Pulmonary artery endothelial cell (primary cell): ENCODE results near the gene TET1. TPM values are rescaled to one million over a fixed set of nuclear protein-coding genes. Genes with fewer than 3 reads are reported as not detected.
"Not testable (repeated sequence)": the region's sequence is repeated elsewhere in the genome, so short reads cannot be mapped to it uniquely, and the experiment has no call there.

Experiments
- DNase-seq: peaks from one replicate; pipeline ENCODE4 v3.0.0-alpha.2; 2011; ENCODE audit warnings: low read depth, low spot score
- total RNA-seq: library from RNA; depleted of rRNA; stranded (reverse); fragments of >200 nt; gene quantifications from 2 replicates; pipeline ENCODE4 v1.2.3, GENCODE V29; 2014

TET1 gene
- total RNA-seq, 1 donor from 2014 or later = 0.07 TPM

DNA sequence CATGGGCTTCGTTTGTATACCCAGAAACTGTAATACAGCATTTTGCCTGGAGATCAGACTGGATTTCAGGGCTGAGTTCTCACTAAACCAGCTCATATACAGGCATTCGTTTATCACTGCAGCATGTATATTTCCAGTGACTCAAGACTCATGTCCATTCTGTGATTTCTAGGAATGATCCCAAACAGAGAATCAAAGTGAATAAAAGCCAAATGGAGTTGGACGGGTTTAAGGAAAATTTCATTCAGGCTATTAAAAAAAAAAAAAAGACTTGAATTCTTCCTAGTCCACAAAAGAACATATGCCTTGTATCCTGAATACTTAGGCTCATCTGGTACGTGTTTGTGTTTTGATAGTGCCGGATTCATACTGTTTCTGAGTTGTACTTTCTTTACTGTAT, 46.8 kb downstream of the TET1 start:
- DNase-seq = no peak

DNA sequence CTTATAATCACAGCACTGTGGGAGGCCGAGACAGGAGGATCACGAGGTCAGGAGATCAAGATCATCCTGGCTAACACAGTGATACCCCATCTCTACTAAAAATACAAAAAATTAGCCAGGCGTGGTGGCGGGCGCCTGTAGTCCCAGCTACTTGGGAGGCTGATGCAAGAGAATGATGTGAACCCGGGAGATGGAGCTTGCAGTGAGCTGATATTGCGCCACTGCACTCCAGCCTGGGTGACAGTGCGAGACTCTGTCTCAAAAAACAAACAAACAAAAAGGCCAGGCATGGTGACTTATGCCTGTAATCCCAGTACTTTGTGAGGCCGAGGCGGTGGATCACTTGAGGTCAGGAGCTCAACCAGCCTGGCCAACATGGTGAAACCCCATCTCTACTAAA, 49.9 kb downstream of the TET1 start:
- not testable (repeated sequence) for DNase-seq

DNA sequence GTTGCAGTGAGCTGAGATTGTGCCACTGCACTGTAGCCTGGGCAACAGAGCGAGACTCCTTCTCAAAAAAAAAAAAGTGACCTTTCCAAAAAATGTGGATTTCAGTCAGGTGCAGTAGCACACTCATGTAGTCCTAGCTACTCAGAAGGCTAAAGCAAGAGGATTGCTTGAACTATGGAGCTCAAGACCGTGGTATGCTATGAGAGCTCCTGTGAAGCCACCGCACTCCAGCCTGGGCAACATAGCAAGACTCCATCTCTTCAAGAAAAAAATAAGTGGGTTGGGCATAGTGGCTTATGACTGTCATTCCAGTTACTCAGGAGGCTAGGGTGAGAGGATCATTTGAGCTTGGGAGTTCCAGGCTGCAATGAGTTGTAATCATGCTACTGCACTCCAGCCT, 51.1 kb downstream of the TET1 start:
- DNase-seq = no peak

GRCh38 chr10:68613974-68614373, 53.8 kb downstream of the TET1 start:
- DNase-seq = not testable (repeated sequence)

DNA sequence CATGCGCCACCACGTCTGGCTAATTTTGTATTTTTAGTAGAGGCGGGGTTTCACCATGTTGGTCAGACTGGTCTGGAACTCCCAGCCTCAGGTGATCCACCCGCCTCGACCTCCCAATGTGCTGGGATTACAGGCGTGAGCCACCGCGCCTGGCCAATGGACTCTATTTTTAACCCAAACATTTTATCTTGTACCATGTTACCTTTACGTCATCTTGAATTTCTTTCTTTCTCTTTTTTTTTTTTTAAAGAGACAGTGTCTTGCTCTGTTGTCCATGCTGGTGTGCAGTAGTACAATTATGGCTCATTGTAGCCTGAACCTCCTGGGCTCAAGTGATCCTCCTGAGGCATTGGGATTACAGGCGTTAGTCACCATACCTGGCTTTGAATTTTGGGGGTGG, 57.6 kb downstream of the TET1 start:
- DNase-seq = not testable (repeated sequence)

GRCh38 chr10:68618234-68618633, 58.1 kb downstream of the TET1 start:
- DNase-seq = no peak

- DNase-seq = no peak
Measured at GRCh38 chr10:68619595-68619994, 59.5 kb downstream of the TET1 start.

DNA sequence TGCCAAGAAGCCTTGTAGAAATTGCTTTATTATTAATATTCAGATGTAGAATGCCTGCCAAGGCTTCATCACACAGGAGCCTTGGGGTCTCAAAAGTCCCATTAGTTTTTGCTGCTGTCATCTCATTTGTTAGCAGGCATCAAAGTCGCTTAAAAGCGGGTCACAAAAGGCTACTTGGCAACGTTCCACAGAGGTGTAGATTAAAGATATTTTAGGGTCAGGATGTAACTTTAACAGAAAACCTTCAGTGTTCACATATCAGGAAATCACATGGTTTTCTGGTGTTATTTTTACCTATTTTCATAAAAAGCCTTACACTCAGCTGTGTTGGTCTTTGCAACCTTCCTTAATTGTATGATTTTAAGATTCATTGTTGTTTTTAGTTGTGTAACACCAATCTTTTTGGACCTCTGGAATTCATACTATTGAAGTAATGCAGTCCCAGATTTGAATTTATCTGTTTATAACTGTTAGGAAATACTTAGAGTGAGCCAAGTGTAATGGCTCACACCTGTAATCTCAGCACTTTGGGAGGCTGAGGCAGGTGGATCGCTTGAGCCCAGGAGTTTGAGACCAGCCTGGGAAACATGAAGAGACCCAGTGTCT, 65.3 kb downstream of the TET1 start:
- DNase-seq = no peak

GRCh38 chr10:68628576-68629127, 68.5 kb downstream of the TET1 start:
- no peak for DNase-seq

- not testable (repeated sequence) for DNase-seq
Measured at GRCh38 chr10:68632271-68632560, 72.1 kb downstream of the TET1 start.

DNA sequence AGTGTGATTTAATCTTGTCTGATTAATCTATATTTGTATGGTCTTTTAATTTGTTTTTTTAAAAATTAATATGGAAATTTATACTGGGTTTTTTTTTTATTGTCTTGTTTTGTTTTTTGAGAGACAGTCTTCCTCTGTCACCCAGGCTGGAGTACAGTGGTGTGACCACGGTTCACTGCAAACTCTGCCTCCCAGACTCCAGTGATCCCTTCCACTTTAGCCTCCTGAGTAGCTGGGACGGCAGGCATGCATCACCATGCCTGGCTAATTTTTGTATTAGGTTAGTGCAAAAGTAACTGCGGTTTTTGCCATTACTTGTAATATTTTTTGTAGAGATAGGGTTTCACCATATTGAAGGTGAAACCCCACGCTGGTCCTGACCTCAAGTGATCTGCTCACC, 73.1 kb downstream of the TET1 start:
- no peak for DNase-seq

GRCh38 chr10:68633816-68634466, 73.8 kb downstream of the TET1 start:
- DNase-seq = no peak

DNA sequence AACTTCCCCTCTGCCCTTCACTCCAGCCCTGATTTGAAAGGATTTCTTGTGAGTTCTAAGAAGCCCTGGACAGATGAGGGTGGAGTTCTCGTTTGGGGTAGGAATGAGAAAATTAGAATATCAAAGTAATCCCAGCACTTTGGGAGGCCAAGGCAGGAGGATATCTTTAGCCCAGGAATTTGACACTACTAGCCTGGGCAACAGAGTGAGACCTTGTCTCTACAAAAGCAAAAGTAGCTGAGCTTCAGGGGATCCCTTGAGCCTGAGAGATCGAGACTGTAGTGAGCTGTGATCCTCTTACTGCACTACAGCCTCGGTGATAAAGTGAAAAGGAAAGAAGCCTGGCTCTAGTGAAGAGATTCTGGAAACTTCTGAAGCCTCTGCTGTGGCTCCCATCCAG, 76.2 kb downstream of the TET1 start:
- DNase-seq = no peak

DNA sequence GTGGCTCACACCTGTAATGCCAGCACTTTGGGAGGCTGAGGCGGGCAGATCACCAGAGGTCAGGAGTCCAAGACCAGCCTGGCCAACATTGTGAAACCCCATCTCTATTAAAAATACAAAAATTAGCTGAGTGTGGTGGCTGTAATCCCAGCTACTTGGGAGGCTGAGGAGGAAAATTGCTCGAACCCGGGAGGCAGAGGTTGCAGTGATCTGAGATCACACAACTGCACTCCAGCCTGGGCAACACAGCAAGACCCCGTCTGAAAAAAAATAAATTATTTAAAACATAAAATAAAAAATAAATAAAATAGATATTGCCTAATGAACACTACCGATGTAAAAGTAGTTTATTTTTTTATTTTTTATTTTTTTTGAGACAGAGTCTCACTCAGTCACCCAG, 83.4 kb downstream of the TET1 start:
- not testable (repeated sequence) for DNase-seq

GRCh38 chr10:68647672-68648341, 87.7 kb downstream of the TET1 start:
- no peak for DNase-seq

- no peak for DNase-seq
Measured at GRCh38 chr10:68655620-68656126, 95.5 kb downstream of the TET1 start.

DNA sequence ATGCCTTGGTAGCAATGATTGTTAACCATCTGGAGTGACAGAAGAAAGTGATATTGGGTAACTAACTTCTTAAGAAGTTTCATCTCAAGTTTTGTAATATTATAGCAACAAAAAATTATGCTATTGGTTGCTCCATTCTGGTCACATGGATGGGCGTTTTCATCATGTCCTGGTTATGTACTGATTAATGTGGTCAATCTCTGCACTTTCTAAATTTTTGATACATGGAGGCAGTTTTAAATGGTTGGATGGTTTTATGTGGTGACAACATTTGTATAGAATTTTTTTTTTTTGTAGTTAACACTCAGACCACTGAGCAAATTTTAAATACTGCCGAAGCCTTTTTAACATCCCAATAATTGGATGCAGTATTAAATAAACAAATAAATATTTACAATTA, 105.7 kb downstream of the TET1 start:
- DNase-seq = no peak

DNA sequence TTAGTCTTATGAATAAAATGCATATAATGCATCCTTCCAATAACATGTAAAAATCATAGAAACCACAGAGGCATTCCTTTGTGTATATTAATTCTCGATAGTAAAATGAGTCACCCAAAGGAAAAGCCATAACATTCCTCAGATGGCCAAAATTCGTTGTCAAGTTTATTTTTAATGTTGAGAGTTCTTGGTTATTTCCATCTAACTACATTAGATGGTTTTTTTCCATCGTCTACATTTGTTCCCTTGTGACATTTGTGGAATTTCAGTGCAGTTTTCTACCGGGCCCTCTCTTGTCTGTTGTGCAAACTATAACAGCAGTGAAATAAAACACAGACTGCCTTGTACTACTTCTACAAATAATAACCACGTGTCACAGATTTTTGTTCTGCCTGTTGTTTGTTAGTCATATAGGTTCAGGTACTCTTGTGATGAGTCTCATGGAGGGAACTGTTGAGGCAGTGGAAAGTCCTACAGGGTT, 106.2 kb downstream of the TET1 start:
- no peak for DNase-seq

DNA sequence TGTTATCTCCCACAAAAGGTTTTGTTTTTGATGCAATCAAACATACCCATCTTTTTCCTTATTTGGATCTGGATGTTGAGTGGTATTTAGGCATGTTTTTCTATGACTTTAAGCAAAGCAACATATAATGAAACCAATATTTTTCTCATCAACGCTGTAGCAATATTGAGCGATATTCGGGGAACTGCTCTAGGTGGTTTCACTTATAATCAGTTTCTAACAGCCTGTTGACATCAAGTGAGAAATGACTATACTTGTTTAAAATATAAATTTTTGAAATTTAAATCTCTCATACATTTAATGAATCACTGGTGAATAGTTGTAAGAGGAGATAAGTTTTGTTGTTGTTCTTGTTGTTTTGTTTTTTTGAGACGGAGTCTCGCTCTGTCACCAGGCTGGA, 108.1 kb downstream of the TET1 start:
- DNase-seq = no peak

- DNase-seq = no peak
Measured at GRCh38 chr10:68668972-68669371, 108.8 kb downstream of the TET1 start.

GRCh38 chr10:68684413-68684812, 124.3 kb downstream of the TET1 start:
- no peak for DNase-seq

DNA sequence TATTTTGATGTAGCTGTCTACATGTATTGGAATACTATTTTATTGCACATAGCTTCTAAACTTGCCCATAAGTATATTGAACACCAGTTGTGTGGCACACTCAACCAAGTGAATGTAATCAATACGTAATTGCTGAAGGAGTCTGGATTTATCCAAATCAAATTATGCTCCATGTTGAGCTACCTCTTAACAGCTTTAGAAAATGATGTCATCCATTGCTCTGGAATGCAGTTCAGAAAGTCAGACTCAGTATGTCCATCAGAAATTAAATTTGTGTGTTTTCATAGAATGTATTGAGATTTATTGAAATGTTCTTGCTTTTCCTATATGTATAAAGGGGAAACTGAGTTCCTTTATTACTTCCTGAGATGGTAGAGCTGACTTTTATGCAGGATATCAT, 135.9 kb downstream of the TET1 start:
- DNase-seq = no peak
